GM12878 (cell line): ENCODE data around the gene MTAP. TPM values are rescaled to one million over a fixed set of nuclear protein-coding genes. Genes with fewer than 3 reads are reported as not detected.

ENCODE experiments used
- CBX5 ChIP-seq: sonication (generic); IDR thresholded peaks from 2 replicates; pipeline ENCODE4 v1.6.1; 2016; ENCODE audit warnings: low read depth, moderate library complexity, mild to moderate bottlenecking, inconsistent platforms
- CHD4 ChIP-seq: fragments of 200-600 bp; sonication (generic); IDR thresholded peaks from 2 replicates; pipeline ENCODE4 v1.6.1; 2016; ENCODE audit warnings: mild to moderate bottlenecking
- CREB1 ChIP-seq: IDR thresholded peaks from 2 replicates; pipeline ENCODE4 v1.6.1; 2012; ENCODE audit warnings: low read depth, mild to moderate bottlenecking, inconsistent platforms
- CREM ChIP-seq: IDR thresholded peaks from 2 replicates; pipeline ENCODE4 v1.6.1; 2014; ENCODE audit warnings: antibody characterized with exemption, low read depth
- EED ChIP-seq: sonication (generic); IDR thresholded peaks from 2 replicates; pipeline ENCODE4 v1.6.1; 2016; ENCODE audit warnings: antibody characterized with exemption, low read depth
- ETV6 ChIP-seq, 2 experiments: fragments of 450-650 bp in 1 of 2; IDR thresholded peaks in 1 of 2; conservative IDR thresholded peaks in 1 of 2; 2 replicates each; pipeline ENCODE4 v1.6.1; 2014; ENCODE audit warnings: antibody characterized with exemption in 1 of 2, borderline replicate concordance in 1 of 2, low read depth in 1 of 2, mild to moderate bottlenecking in 1 of 2, moderate library complexity in 1 of 2
- FOXM1 ChIP-seq: IDR thresholded peaks from 2 replicates; pipeline ENCODE4 v1.6.1; 2012; ENCODE audit warnings: low read depth, mild to moderate bottlenecking, inconsistent platforms, low read length, moderate library complexity
- HDAC6 ChIP-seq: fragments of 200-600 bp; sonication (generic); IDR thresholded peaks from one replicate; pipeline ENCODE4 v1.8.0; 2017; ENCODE audit warnings: antibody characterized with exemption; ENCODE audit not compliant: unreplicated experiment
- HDGF ChIP-seq: fragments of 450-650 bp; IDR thresholded peaks from 2 replicates; pipeline ENCODE4 v1.6.1; 2016; ENCODE audit warnings: antibody characterized with exemption
- IKZF2 ChIP-seq, 2 experiments: fragments of 450-650 bp; IDR thresholded peaks; 2 replicates each; pipeline ENCODE4 v1.6.1; 2017; ENCODE audit warnings: mild to moderate bottlenecking in 2 of 2, moderate library complexity in 2 of 2
- IRF4 ChIP-seq: IDR thresholded peaks from 2 replicates; pipeline ENCODE4 v1.6.1; 2011; ENCODE audit warnings: low read depth, low read length
- MTA3 ChIP-seq: IDR thresholded peaks from 2 replicates; pipeline ENCODE4 v1.6.1; 2012; ENCODE audit warnings: low read length, inconsistent platforms, borderline replicate concordance
- MYB ChIP-seq: fragments of 150-350 bp; IDR thresholded peaks from 2 replicates; pipeline ENCODE4 v1.6.1; 2014; ENCODE audit warnings: mild to moderate bottlenecking, low read depth, low read length, borderline replicate concordance
- NFYB ChIP-seq: IDR thresholded peaks from 2 replicates; pipeline ENCODE4 v1.6.1; 2011; ENCODE audit warnings: low read depth, mild to moderate bottlenecking, low read length, improper control_type of control experiment, moderate library complexity; ENCODE audit not compliant: insufficient read depth
- RBBP5 ChIP-seq: fragments of 200-600 bp; sonication (generic); conservative IDR thresholded peaks from 2 replicates; pipeline ENCODE4 v1.6.1; 2016
- SP1 ChIP-seq: IDR thresholded peaks from one replicate; pipeline ENCODE4 v1.6.1; 2011; ENCODE audit warnings: low read depth, low read length
- ZNF384 ChIP-seq: IDR thresholded peaks from 2 replicates; pipeline ENCODE4 v1.6.1; 2012; ENCODE audit warnings: low read depth, mild to moderate bottlenecking, low read length, improper control_type of control experiment, borderline replicate concordance
- ZZZ3 ChIP-seq: IDR thresholded peaks from 2 replicates; pipeline ENCODE4 v1.6.1; 2011; ENCODE audit warnings: low read depth; ENCODE audit not compliant: control insufficient read depth, insufficient read length
- polyA plus RNA-seq, 11 experiments: library from polyadenylated mRNA; depleted of rRNA in 4 of 11; unstranded in 6 of 11; stranded (reverse) in 5 of 11; fragments of >200 nt; fragmentation: Nextera tagmentation in 4 of 11; fragmentation: Illumina TruSeq in 1 of 11; extraction: Ambion mirVana in 4 of 11; extraction: Trizol in 1 of 11; gene quantifications; 1 replicate in 1 of 11; 2 replicates in 10 of 11; pipeline versions ENCODE4 v1.2.1 to v1.2.3, GENCODE V29; 2011 to 2016; ENCODE audit warnings: inconsistent platforms in 2 of 11, missing spikeins in 2 of 11, low read depth in 1 of 11
- total RNA-seq, 4 experiments: library from RNA; depleted of rRNA in 3 of 4; stranded (reverse); fragments of >200 nt in 3 of 4; fragmentation: Illumina TruSeq in 1 of 4; extraction: Trizol in 1 of 4; gene quantifications; 2 replicates each; pipeline versions ENCODE4 v1.2.1 to v1.2.3, GENCODE V29; 2013 to 2021
- TF ChIP-seq, protein P1 (sequence below): fragments of 450-650 bp; IDR thresholded peaks from 2 replicates; pipeline ENCODE4 v1.6.1; 2016; ENCODE audit warnings: mild to moderate bottlenecking
- TF ChIP-seq, protein P2 (sequence below): fragments of 450-650 bp; IDR thresholded peaks from 2 replicates; pipeline ENCODE4 v1.6.1; 2017; ENCODE audit warnings: mild to moderate bottlenecking
- TF ChIP-seq, protein P3 (sequence below): fragments of 450-650 bp; IDR thresholded peaks from 2 replicates; pipeline ENCODE4 v1.6.1; 2014; ENCODE audit warnings: mild to moderate bottlenecking
- TF ChIP-seq, protein P4 (sequence below): fragments of 450-650 bp; IDR thresholded peaks from 2 replicates; pipeline ENCODE4 v1.6.1; 2018; ENCODE audit warnings: mild to moderate bottlenecking, low read depth, moderate library complexity; ENCODE audit not compliant: partially characterized antibody
- TF ChIP-seq, protein P5 (sequence below): IDR thresholded peaks from 2 replicates; pipeline ENCODE4 v1.6.1; 2012; ENCODE audit warnings: low read length, inconsistent platforms

MTAP gene
- total and polyA plus RNA-seq, 10 of the 15 experiments (the other 5 are each of a cell fraction or from before 2014, with no cell fraction given): 16.4 to 29.9 (median 22.6) TPM

DNA sequence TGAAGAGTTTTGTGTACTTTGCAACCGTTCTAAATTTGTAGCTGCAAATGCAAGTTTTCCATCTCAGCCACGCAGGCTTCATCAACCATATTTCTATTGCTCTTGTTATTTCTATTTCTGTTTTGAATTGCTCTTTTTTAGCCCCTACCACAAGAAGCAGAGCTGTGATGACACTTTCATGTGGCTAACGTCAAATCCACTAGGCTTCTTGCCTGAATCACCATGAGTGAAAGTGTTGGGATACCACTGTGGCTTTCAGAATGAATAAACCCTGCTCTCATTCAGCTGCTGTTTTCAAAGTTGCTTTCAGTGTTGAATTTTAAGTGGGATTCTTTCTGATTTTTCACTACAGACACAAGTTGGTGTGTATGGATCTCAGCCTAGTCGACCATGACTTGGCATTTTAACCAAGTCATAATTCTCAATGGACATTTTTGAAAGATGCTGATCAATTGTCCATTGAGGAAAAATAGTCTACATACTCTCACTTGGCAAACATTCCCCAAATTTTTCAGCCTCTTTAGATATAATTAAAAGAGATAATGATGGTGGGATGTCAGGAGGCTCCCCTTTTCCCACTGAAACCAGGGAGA is 41.0 kb upstream of the MTAP start (continued):
- TF ChIP-seq, protein P1, sequence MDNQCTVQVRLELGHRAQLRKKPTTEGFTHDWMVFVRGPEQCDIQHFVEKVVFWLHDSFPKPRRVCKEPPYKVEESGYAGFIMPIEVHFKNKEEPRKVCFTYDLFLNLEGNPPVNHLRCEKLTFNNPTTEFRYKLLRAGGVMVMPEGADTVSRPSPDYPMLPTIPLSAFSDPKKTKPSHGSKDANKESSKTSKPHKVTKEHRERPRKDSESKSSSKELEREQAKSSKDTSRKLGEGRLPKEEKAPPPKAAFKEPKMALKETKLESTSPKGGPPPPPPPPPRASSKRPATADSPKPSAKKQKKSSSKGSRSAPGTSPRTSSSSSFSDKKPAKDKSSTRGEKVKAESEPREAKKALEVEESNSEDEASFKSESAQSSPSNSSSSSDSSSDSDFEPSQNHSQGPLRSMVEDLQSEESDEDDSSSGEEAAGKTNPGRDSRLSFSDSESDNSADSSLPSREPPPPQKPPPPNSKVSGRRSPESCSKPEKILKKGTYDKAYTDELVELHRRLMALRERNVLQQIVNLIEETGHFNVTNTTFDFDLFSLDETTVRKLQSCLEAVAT: no peak
- TF ChIP-seq, protein P2, sequence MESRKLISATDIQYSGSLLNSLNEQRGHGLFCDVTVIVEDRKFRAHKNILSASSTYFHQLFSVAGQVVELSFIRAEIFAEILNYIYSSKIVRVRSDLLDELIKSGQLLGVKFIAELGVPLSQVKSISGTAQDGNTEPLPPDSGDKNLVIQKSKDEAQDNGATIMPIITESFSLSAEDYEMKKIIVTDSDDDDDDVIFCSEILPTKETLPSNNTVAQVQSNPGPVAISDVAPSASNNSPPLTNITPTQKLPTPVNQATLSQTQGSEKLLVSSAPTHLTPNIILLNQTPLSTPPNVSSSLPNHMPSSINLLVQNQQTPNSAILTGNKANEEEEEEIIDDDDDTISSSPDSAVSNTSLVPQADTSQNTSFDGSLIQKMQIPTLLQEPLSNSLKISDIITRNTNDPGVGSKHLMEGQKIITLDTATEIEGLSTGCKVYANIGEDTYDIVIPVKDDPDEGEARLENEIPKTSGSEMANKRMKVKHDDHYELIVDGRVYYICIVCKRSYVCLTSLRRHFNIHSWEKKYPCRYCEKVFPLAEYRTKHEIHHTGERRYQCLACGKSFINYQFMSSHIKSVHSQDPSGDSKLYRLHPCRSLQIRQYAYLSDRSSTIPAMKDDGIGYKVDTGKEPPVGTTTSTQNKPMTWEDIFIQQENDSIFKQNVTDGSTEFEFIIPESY: no peak
- no peak for TF ChIP-seq SP1
- TF ChIP-seq CREM: peak; percentile 77
- no peak for TF ChIP-seq MYB
- no peak for TF ChIP-seq RBBP5
- no peak for TF ChIP-seq CHD4
- TF ChIP-seq HDAC6: no peak
- no peak for TF ChIP-seq CBX5
- peak; percentile 75; the same call in 1 of the 2 replicates for TF ChIP-seq IRF4
- TF ChIP-seq, protein P3, sequence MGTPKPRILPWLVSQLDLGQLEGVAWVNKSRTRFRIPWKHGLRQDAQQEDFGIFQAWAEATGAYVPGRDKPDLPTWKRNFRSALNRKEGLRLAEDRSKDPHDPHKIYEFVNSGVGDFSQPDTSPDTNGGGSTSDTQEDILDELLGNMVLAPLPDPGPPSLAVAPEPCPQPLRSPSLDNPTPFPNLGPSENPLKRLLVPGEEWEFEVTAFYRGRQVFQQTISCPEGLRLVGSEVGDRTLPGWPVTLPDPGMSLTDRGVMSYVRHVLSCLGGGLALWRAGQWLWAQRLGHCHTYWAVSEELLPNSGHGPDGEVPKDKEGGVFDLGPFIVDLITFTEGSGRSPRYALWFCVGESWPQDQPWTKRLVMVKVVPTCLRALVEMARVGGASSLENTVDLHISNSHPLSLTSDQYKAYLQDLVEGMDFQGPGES: no peak
- peak; percentile 59 to 79 for TF ChIP-seq IKZF2 (IDR thresholded peaks at IDR 0.05)
- 0 out of 4 replicates have a peak, but pooled peaks of 1 of the 2 experiments have one; percentile 18 for TF ChIP-seq ETV6 (conservative IDR thresholded peaks at IDR 0.05 in 1 of 2, IDR thresholded peaks at IDR 0.05 in 1 of 2; ENCODE audit: borderline replicate concordance in 1 of 2, low read depth in 1 of 2)
- TF ChIP-seq, protein P4, sequence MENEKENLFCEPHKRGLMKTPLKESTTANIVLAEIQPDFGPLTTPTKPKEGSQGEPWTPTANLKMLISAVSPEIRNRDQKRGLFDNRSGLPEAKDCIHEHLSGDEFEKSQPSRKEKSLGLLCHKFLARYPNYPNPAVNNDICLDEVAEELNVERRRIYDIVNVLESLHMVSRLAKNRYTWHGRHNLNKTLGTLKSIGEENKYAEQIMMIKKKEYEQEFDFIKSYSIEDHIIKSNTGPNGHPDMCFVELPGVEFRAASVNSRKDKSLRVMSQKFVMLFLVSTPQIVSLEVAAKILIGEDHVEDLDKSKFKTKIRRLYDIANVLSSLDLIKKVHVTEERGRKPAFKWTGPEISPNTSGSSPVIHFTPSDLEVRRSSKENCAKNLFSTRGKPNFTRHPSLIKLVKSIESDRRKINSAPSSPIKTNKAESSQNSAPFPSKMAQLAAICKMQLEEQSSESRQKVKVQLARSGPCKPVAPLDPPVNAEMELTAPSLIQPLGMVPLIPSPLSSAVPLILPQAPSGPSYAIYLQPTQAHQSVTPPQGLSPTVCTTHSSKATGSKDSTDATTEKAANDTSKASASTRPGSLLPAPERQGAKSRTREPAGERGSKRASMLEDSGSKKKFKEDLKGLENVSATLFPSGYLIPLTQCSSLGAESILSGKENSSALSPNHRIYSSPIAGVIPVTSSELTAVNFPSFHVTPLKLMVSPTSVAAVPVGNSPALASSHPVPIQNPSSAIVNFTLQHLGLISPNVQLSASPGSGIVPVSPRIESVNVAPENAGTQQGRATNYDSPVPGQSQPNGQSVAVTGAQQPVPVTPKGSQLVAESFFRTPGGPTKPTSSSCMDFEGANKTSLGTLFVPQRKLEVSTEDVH: no peak
- TF ChIP-seq CREB1: peak; percentile 58; the same call in 1 of the 2 replicates
- TF ChIP-seq HDGF: no peak
- TF ChIP-seq NFYB: no peak
- TF ChIP-seq, protein P5, sequence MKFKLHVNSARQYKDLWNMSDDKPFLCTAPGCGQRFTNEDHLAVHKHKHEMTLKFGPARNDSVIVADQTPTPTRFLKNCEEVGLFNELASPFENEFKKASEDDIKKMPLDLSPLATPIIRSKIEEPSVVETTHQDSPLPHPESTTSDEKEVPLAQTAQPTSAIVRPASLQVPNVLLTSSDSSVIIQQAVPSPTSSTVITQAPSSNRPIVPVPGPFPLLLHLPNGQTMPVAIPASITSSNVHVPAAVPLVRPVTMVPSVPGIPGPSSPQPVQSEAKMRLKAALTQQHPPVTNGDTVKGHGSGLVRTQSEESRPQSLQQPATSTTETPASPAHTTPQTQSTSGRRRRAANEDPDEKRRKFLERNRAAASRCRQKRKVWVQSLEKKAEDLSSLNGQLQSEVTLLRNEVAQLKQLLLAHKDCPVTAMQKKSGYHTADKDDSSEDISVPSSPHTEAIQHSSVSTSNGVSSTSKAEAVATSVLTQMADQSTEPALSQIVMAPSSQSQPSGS: peak; percentile 67
- 0 out of 2 replicates have a peak, but pooled peaks have one; percentile 33 for TF ChIP-seq FOXM1
- TF ChIP-seq ZZZ3: no peak
- no peak for TF ChIP-seq ZNF384
- TF ChIP-seq MTA3: peak; percentile 53; the same call in 1 of the 2 replicates
- peak; percentile 66; the same call in 1 of the 2 replicates for TF ChIP-seq EED
